ENCODE measurements around the gene SLC9A8. TPM values are rescaled to one million over a fixed set of nuclear protein-coding genes. Genes with fewer than 3 reads are reported as not detected.

SLC9A8 gene
- total and polyA plus RNA-seq, 9 of the 15 experiments (the other 6 are each of a cell fraction or from before 2014, with no cell fraction given), result 0.56 to 9.7 (median 5.0) TPM

DNA sequence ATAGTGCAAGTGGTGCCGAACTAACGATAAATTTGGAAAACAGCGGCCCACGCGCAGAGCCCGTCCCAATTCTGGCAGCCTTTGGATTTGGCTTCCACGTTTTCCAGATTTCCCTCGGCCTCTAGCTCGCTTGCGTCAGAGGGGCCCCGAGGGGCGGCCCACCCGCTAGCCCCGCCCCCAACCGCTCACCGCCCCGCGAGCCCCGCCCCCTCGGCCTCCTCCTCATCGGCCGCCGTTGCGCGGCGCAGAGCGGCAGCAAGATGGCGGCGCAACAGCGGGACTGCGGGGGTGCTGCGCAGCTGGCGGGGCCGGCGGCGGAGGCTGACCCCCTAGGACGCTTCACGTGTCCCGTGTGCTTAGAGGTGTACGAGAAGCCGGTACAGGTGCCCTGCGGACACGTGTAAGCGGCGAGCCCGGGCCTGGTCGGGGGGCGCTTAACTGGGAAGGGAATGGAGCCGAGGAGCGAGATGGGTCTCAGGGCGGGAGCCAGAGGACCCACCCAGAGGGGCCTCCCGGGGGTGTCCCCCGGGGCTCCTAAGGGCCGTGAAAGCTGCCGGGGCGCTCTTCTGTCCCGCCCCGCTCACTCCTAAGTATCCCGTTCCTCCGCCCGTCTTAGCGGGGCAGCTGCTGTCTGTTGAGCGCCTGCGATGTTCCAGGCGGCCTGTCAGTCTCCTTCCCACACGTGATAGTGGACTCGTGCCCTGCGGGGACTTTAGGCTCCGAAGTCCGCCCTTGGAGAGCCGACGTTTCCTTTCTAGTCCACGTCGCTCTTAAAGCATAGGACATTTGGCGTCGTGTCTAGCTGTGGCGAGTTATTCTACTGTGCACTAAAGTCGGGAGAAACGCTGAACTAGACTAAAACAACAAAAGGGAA, 123.8 kb downstream of the SLC9A8 start, which contains the start of gene RNF114:
Gene RNF114 (plus strand): TSS at position 245 of the 874 bp plus-strand sequence. CDS start 16 bp downstream, at position 261.
- H3K9ac ChIP-seq (ENCODE audit: insufficient read depth in 1 of 2, low read depth in 2 of 2, low read length in 2 of 2), result peak within 1 kb of the TSS; percentile 91 to 99
- WGBS (ENCODE audit: insufficient coverage, low coverage, missing lambda C conversion rate), result 1% methylated on average over 62 of the region's 79 CpGs
- H3K9me1 ChIP-seq (ENCODE audit: control insufficient read depth, insufficient read depth, low read length), result peaks cover 5% of the 10 kb centered on the region
- H3K36me3 ChIP-seq (ENCODE audit: control insufficient read depth, insufficient read depth, low read length), result peaks cover 27% of the 10 kb centered on the region
- in situ Hi-C loops (cut with MboI), result no loop called here
- CTCF ChIA-PET (ENCODE audit: low intra/inter-chr PET ratio), result interaction anchor here (0.9 kb wide), 1 partner anchor 254 kb away, joined by 3 read pairs; the partner anchor contains the start of gene CEBPB
- peak within 1 kb of the TSS; percentile 95 for H3K4me2 ChIP-seq (ENCODE audit: insufficient read depth, low read length)
- ATAC-seq, result peak; percentile 93
- FAIRE-seq, result peak; percentile 79
- peaks cover 51% of the 10 kb centered on the region for H3K79me2 ChIP-seq (ENCODE audit: control insufficient read depth, insufficient read depth, low read length)
- H3K9me3 ChIP-seq (replicated peaks; ENCODE audit: control insufficient read depth, insufficient read depth, low read depth, low read length), result no peaks in the 10 kb centered on the region
- peak; percentile 94 to 99 (median 99) for DNase-seq (ENCODE audit: extremely low read depth in 1 of 4, low spot score in 3 of 4)
- H3K27ac ChIP-seq (ENCODE audit: extremely low read depth, low read depth, low read length), result peak within 1 kb of the TSS; percentile 82
- peaks cover 24% of the 10 kb centered on the region; the same call in 1 of the 2 replicates for H4K20me1 ChIP-seq (replicated peaks; ENCODE audit: control insufficient read depth, insufficient read depth, low read length)
- no peaks in the 10 kb centered on the region for H3K27me3 ChIP-seq (ENCODE audit: control insufficient read depth in 2 of 2, insufficient read depth in 2 of 2, low read length in 2 of 2)
- POLR2A ChIA-PET, result interaction anchor here (0.5 to 4.5 kb wide), 9 partner anchors 9 to 349 kb away, joined by 3 to 30 read pairs (median 3); partner anchors contain the start of gene SNAI1
- H3K4me1 ChIP-seq (replicated peaks in 1 of 2; ENCODE audit: control insufficient read depth in 2 of 2, insufficient read depth in 2 of 2, low read length in 2 of 2), result peaks cover 22 to 28% of the 10 kb centered on the region in 2 experiments
- BruUV-seq (replicated peaks), result no TSS peak
- peak within 1 kb of the TSS; percentile 95 for H3K4me3 ChIP-seq
- H2AFZ ChIP-seq (ENCODE audit: low read depth, low read length), result peak within 1 kb of the TSS; percentile 95
- intact Hi-C loops (cut with micrococcal nuclease), result no loop called here
- TF ChIP-seq YY1 (IDR thresholded peaks at IDR 0.05; ENCODE audit: borderline replicate concordance in 1 of 3, control insufficient read depth in 1 of 3, extremely low read depth in 1 of 3, insufficient read depth in 3 of 3, insufficient read length in 1 of 3, insufficient replicate concordance in 2 of 3, low read depth in 1 of 3, low read length in 2 of 3), result peak; percentile 82 to 98 (median 95)
- TF ChIP-seq PCBP2 (IDR thresholded peaks at IDR 0.05; ENCODE audit: low read depth, low read length, poor library complexity, severe bottlenecking), result no peak
- TF ChIP-seq, protein P1, sequence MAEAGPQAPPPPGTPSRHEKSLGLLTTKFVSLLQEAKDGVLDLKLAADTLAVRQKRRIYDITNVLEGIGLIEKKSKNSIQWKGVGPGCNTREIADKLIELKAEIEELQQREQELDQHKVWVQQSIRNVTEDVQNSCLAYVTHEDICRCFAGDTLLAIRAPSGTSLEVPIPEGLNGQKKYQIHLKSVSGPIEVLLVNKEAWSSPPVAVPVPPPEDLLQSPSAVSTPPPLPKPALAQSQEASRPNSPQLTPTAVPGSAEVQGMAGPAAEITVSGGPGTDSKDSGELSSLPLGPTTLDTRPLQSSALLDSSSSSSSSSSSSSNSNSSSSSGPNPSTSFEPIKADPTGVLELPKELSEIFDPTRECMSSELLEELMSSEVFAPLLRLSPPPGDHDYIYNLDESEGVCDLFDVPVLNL (CRISPR knock-in tag; IDR thresholded peaks at IDR 0.05; ENCODE audit: low read depth), result no peak
- peak; percentile 76 for TF ChIP-seq KDM5B (IDR thresholded peaks at IDR 0.05; ENCODE audit: insufficient replicate concordance, low read depth, low read length)
- peak; percentile 29; the same call in 1 of the 2 replicates for TF ChIP-seq ATF7 (IDR thresholded peaks at IDR 0.05)
- no peak for TF ChIP-seq ZNF316 (IDR thresholded peaks at IDR 0.05)
- no peak for TF ChIP-seq AFF1 (IDR thresholded peaks at IDR 0.05; ENCODE audit: low read depth in 1 of 2, partially characterized antibody in 2 of 2)
- TF ChIP-seq, protein P2, sequence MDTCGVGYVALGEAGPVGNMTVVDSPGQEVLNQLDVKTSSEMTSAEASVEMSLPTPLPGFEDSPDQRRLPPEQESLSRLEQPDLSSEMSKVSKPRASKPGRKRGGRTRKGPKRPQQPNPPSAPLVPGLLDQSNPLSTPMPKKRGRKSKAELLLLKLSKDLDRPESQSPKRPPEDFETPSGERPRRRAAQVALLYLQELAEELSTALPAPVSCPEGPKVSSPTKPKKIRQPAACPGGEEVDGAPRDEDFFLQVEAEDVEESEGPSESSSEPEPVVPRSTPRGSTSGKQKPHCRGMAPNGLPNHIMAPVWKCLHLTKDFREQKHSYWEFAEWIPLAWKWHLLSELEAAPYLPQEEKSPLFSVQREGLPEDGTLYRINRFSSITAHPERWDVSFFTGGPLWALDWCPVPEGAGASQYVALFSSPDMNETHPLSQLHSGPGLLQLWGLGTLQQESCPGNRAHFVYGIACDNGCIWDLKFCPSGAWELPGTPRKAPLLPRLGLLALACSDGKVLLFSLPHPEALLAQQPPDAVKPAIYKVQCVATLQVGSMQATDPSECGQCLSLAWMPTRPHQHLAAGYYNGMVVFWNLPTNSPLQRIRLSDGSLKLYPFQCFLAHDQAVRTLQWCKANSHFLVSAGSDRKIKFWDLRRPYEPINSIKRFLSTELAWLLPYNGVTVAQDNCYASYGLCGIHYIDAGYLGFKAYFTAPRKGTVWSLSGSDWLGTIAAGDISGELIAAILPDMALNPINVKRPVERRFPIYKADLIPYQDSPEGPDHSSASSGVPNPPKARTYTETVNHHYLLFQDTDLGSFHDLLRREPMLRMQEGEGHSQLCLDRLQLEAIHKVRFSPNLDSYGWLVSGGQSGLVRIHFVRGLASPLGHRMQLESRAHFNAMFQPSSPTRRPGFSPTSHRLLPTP (IDR thresholded peaks at IDR 0.05; ENCODE audit: borderline replicate concordance, extremely low read depth, insufficient read length), result peak; percentile 54
- peak; percentile 76 for TF ChIP-seq POLR2H (tag; IDR thresholded peaks at IDR 0.05; ENCODE audit: low read depth)
- TF ChIP-seq ZC3H8 (IDR thresholded peaks at IDR 0.05), result no peak
- no peak for TF ChIP-seq ERF (CRISPR knock-in tag; IDR thresholded peaks at IDR 0.05)

All from K562 (cell line).